Adrenal gland (tissue), 12 donors: ENCODE measurements around the gene ABHD3. TPM values are rescaled to one million over a fixed set of nuclear protein-coding genes. Genes with fewer than 3 reads are reported as not detected.

Source experiments
- DNase-seq, 7 donors: peaks; one replicate each; pipeline ENCODE4 v3.0.0-alpha.2; 2019 to 2020
- H3K27ac ChIP-seq, 5 donors: fragments of 200-600 bp; sonication (generic) in 4 of 5; 1 replicate in 3 of 5; 2 replicates in 2 of 5; pipeline versions ENCODE4 v1.5.1 to v1.8.0; 2016 to 2020; ENCODE audit warnings: mild to moderate bottlenecking in 1 of 5
- H3K27me3 ChIP-seq: fragments of 200-600 bp; 2 replicates; pipeline ENCODE4 v1.8.0; 2021
- H3K36me3 ChIP-seq, 2 donors: fragments of 200-600 bp; replicated peaks in 1 of 2; 1 replicate in 1 of 2; 2 replicates in 1 of 2; pipeline versions ENCODE4 v1.5.1 to v1.8.0; 2018 to 2022
- H3K4me1 ChIP-seq, 2 donors: fragments of 200-600 bp; replicated peaks in 1 of 2; 1 replicate in 1 of 2; 2 replicates in 1 of 2; pipeline versions ENCODE4 v1.5.1 to v1.8.0; 2018 to 2021
- H3K4me3 ChIP-seq, 4 donors: fragments of 200-600 bp; sonication (generic) in 3 of 4; one replicate each; pipeline ENCODE4 v1.5.1; 2016 to 2018
- H3K9me3 ChIP-seq, 3 donors: fragments of 200-600 bp; sonication (generic) in 1 of 3; replicated peaks in 1 of 3; 1 replicate in 2 of 3; 2 replicates in 1 of 3; pipeline versions ENCODE4 v1.5.1 to v1.8.0; 2016 to 2021
- CTCF ChIP-seq, 6 experiments: fragments of 450-650 bp in 4 of 6; fragments of 200-600 bp in 2 of 6; sonication (generic) in 1 of 6; IDR thresholded peaks; 1 replicate in 5 of 6; 2 replicates in 1 of 6; pipeline versions ENCODE4 v1.5.1 to v1.8.0; 2016 to 2021; ENCODE audit warnings: antibody characterized with exemption in 6 of 6, mild to moderate bottlenecking in 2 of 6, moderate library complexity in 1 of 6
- POLR2A ChIP-seq, 2 donors: fragments of 450-650 bp; IDR thresholded peaks; one replicate each; pipeline ENCODE4 v1.6.1; 2017; ENCODE audit warnings: antibody characterized with exemption in 2 of 2, mild to moderate bottlenecking in 2 of 2, moderate library complexity in 1 of 2
- WGBS, 4 donors: extraction: QIAGEN DNeasy Blood & Tissue Kit in 2 of 4; methylation state at CpG; one replicate each; pipeline versions ENCODE4 v1.1.5 to v1.1.7; 2013 to 2017; 5-methylcytosine and 5-hydroxymethylcytosine counted together
- intact Hi-C, 2 donors: fragments of 100-400 bp; cut with DNase I; formaldehyde crosslinking; loops; one replicate each; pipeline versions ENCODE4 v1.14.1 to v1.15.0; 2022 to 2023
- polyA plus RNA-seq, 3 donors: library from polyadenylated mRNA; stranded (reverse); fragments of 200-250 nt in 2 of 3; fragments of 350-450 nt in 1 of 3; fragmentation: Illumina TruSeq in 1 of 3; extraction: RNeasy Lipid Tissue Mini Kit (QIAGEN cat#74804) in 1 of 3; gene quantifications; one replicate each; pipeline ENCODE4 v1.2.3, GENCODE V29; 2013 to 2014
- total RNA-seq, 9 donors: library from RNA; depleted of rRNA in 4 of 9; stranded (reverse); fragments of >200 nt in 4 of 9; fragments of 120-200 nt in 1 of 9; fragmentation: NEBNext Ultra II Directional in 1 of 9; extraction: Animal tissue kit (Norgen Biotek cat#: 25700) in 1 of 9; gene quantifications; one replicate each; pipeline versions ENCODE4 v1.1.0 to v1.2.4, GENCODE V29; 2013 to 2023
- donor health status: healthy with polysubstance abuse.
- donor health status: Bipolar disorder and iron deficiency.
- donor health status: DM: yes; HTN: yes; CAD: no.
- donor health status: DM: no; HTN: no; CAD: no.
- donor health status: DM: no; HTN: no; CAD: no.
- donor health status: DM: yes; HTN: yes; CAD: no.

ABHD3 gene
- total and polyA plus RNA-seq, 12 donors, result 2.6 to 25.2 (median 10.4) TPM

- Histone ChIP-seq H3K27me3 (no peaks in the 10 kb centered on the region), H3K4me1 (no peaks in the 10 kb centered on the region), H3K27ac (no peak overlapping the region), H3K4me3 (no peak overlapping the region), H3K36me3 (peaks cover 0 to 5% of the 10 kb centered on the region in 2 donors), H3K9me3 (no peaks in the 10 kb centered on the region)
- TF ChIP-seq CTCF (IDR thresholded peaks at IDR 0.05) (no peak), POLR2A (IDR thresholded peaks at IDR 0.05) (no peak)
- intact Hi-C loops, result no loop called here
- WGBS, 4 donors, result 86 to 95% (median 92%) methylated on average over 9 of the region's 9 CpGs
- DNase-seq, result no peak
Measured at GRCh38 chr18:21662581-21662980, 42.0 kb downstream of the ABHD3 start.

DNA sequence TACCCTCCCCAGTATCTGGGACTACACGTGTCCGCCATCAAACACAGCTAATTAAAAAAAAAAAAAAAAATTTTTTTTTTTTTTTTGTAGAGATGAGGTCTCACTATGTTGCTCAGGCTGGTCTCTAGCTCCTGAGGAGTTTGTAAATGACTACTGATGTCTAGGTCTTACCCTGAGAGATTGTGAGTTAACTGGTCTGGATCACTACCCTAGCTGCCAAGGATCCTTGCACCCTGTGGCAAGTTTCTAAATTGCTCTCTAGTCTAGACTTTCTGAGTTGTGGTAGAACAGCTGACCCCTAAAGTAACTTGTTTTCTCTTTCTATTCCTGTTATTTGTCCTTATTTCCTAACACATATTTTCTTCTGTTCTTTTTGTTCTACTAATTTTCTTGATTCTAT lies 44.5 kb downstream of the ABHD3 start:
- intact Hi-C loops, result no loop called here
- H3K36me3 ChIP-seq, result peaks cover 0 to 5% of the 10 kb centered on the region in 2 donors
- no peak overlapping the region for H3K4me3 ChIP-seq
- 80 to 100% (median 89%) methylated on average over 2 of the region's 2 CpGs for WGBS, 4 donors
- no peaks in the 10 kb centered on the region for H3K27me3 ChIP-seq
- H3K4me1 ChIP-seq, result no peaks in the 10 kb centered on the region
- no peak for DNase-seq
- H3K9me3 ChIP-seq, result no peaks in the 10 kb centered on the region
- no peak for TF ChIP-seq CTCF (IDR thresholded peaks at IDR 0.05)
- no peak for TF ChIP-seq POLR2A (IDR thresholded peaks at IDR 0.05)
- no peak overlapping the region for H3K27ac ChIP-seq

GRCh38 chr18:21656402-21656801 lies 48.2 kb downstream of the ABHD3 start:
- Histone ChIP-seq H3K27ac (no peak overlapping the region), H3K36me3 (peaks cover 0 to 5% of the 10 kb centered on the region in 2 donors), H3K4me3 (no peak overlapping the region), H3K27me3 (no peaks in the 10 kb centered on the region), H3K9me3 (no peaks in the 10 kb centered on the region), H3K4me1 (no peaks in the 10 kb centered on the region)
- intact Hi-C loops, result no loop called here
- TF ChIP-seq CTCF (IDR thresholded peaks at IDR 0.05) (no peak), POLR2A (IDR thresholded peaks at IDR 0.05) (no peak)
- no peak for DNase-seq

- intact Hi-C loops, result no loop called here
- Histone ChIP-seq H3K27me3 (no peaks in the 10 kb centered on the region), H3K27ac (no peak overlapping the region), H3K9me3 (no peaks in the 10 kb centered on the region), H3K36me3 (no peaks in the 10 kb centered on the region), H3K4me1 (no peaks in the 10 kb centered on the region), H3K4me3 (no peak overlapping the region)
- no peak for DNase-seq
- 86 to 98% (median 96%) methylated on average over 3 of the region's 3 CpGs for WGBS, 4 donors
- TF ChIP-seq CTCF (IDR thresholded peaks at IDR 0.05), result no peak
- no peak for TF ChIP-seq POLR2A (IDR thresholded peaks at IDR 0.05)
Measured at GRCh38 chr18:21653361-21653760, 51.2 kb downstream of the ABHD3 start.
